Endodermal cell (in vitro differentiated cells): Measurements from ENCODE around the gene CTIF. TPM values are rescaled to one million over a fixed set of nuclear protein-coding genes. Genes with fewer than 3 reads are reported as not detected.

Experiments
- DNase-seq: peaks from one replicate; pipeline ENCODE4 v3.0.0-alpha.2; 2017
- H3K27ac ChIP-seq: 2 replicates; pipeline ENCODE4 v1.5.1; 2013; ENCODE audit warnings: mild to moderate bottlenecking, low read depth, low read length, moderate library complexity
- H3K27me3 ChIP-seq: 2 replicates; pipeline ENCODE4 v1.6.1; 2013; ENCODE audit warnings: mild to moderate bottlenecking, low read length, moderate library complexity; ENCODE audit not compliant: insufficient read depth, control insufficient read depth, poor library complexity, severe bottlenecking
- H3K36me3 ChIP-seq: 2 replicates; pipeline ENCODE4 v1.7.0; 2013; ENCODE audit warnings: mild to moderate bottlenecking, low read length, moderate library complexity; ENCODE audit not compliant: control insufficient read depth, insufficient read depth
- H3K4me1 ChIP-seq: one replicate; pipeline ENCODE4 v1.7.0; 2013; ENCODE audit warnings: low read length; ENCODE audit not compliant: control insufficient read depth, insufficient read depth
- H3K4me3 ChIP-seq: 2 replicates; pipeline ENCODE4 v1.5.1; 2013; ENCODE audit warnings: mild to moderate bottlenecking, low read length, moderate library complexity
- H3K9ac ChIP-seq: 2 replicates; pipeline ENCODE4 v1.6.1; 2013; ENCODE audit warnings: mild to moderate bottlenecking, low read length, moderate library complexity; ENCODE audit not compliant: poor library complexity, severe bottlenecking; ENCODE audit errors: extremely low read depth
- H3K9me3 ChIP-seq: 2 replicates; pipeline ENCODE4 v1.6.1; 2013; ENCODE audit warnings: mild to moderate bottlenecking, low read length, moderate library complexity; ENCODE audit not compliant: control insufficient read depth
- H3K27ac Mint-ChIP-seq: 2 replicates; pipeline ENCODE4 v1.8.0; 2020; ENCODE audit warnings: mixed read lengths
- H3K27me3 Mint-ChIP-seq: 2 replicates; pipeline ENCODE4 v1.8.0; 2021; ENCODE audit warnings: mild to moderate bottlenecking, mixed read lengths; ENCODE audit not compliant: insufficient read depth
- H3K36me3 Mint-ChIP-seq: 2 replicates; pipeline ENCODE4 v1.8.0; 2020; ENCODE audit warnings: low read depth, mixed read lengths
- H3K4me1 Mint-ChIP-seq: 2 replicates; pipeline ENCODE4 v1.8.0; 2020; ENCODE audit warnings: mixed read lengths
- H3K4me3 Mint-ChIP-seq: 2 replicates; pipeline ENCODE4 v1.8.0; 2020; ENCODE audit warnings: mild to moderate bottlenecking, moderate library complexity, mixed read lengths
- H3K9me3 Mint-ChIP-seq: 2 replicates; pipeline ENCODE4 v1.8.0; 2020; ENCODE audit warnings: mild to moderate bottlenecking, mixed read lengths
- WGBS, 2 experiments: methylation state at CpG; one replicate each; pipeline versions ENCODE4 v1.1.5 to v1.1.7; 2013; ENCODE audit warnings: missing lambda C conversion rate in 2 of 2, mixed read lengths in 1 of 2; ENCODE audit not compliant: insufficient coverage in 1 of 2, insufficient read length in 1 of 2; 5-methylcytosine and 5-hydroxymethylcytosine counted together
- total RNA-seq, 2 donors: library from RNA; stranded (reverse); fragmentation: NEBNext Ultra II Directional in 1 of 2; extraction: Animal tissue kit (Norgen Biotek cat#: 25700) in 1 of 2; gene quantifications; 2 replicates in 1 of 2; 3 replicates in 1 of 2; pipeline ENCODE4 v1.2.1, GENCODE V29; 2021
- TF ChIP-seq, protein P1 (sequence below): fragments of 200-600 bp; sonication (generic); conservative IDR thresholded peaks from 2 replicates; pipeline ENCODE4 v1.5.0; 2021; ENCODE audit warnings: antibody characterized with exemption, mild to moderate bottlenecking

The CTIF gene
- total RNA-seq, 2 donors from 2014 or later: 33.8 to 41.6 TPM

DNA sequence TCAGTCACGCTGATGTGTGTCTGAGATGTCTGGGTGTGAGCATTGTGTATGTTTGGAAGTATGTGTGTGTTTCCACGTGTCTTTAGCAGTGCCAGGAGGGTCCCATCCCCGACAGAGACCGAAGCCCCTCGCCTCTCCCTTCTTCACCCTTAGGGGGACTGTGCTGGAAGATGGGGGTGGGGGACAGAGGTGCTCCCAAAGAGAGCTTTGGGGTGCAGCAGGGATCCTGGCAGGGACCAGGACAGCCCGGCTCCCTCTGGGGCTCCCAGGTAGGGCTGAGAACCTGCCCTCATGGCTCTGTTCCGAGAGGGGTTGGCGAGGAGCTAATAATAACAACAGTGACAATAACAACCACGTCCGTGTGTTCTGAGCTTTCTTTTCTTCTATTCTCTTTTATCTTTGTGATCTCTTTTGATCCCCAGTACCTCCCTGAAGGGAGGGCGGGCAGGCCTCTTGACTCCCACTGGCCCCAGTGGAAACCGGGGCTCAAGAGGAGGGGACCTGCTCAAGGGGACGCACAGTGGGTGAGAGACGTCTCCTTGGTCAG lies 354.3 kb downstream of the CTIF start:
- Histone ChIP-seq H3K27ac (peak overlapping the region; percentile 21), H3K4me3 (no peak overlapping the region), H3K9me3 (no peaks in the 10 kb centered on the region), H3K36me3 (no peaks in the 10 kb centered on the region), H3K4me1 (peaks cover 5% of the 10 kb centered on the region), H3K9ac (no peak overlapping the region), H3K27me3 (no peaks in the 10 kb centered on the region)
- H3K27me3 Mint-ChIP-seq: no peaks in the 10 kb centered on the region
- 71 to 85% methylated on average over 5 to 13 of the region's 14 CpGs for WGBS, 2 experiments
- no peaks in the 10 kb centered on the region for H3K36me3 Mint-ChIP-seq
- H3K4me1 Mint-ChIP-seq: peaks cover 8% of the 10 kb centered on the region
- TF ChIP-seq, protein P1, sequence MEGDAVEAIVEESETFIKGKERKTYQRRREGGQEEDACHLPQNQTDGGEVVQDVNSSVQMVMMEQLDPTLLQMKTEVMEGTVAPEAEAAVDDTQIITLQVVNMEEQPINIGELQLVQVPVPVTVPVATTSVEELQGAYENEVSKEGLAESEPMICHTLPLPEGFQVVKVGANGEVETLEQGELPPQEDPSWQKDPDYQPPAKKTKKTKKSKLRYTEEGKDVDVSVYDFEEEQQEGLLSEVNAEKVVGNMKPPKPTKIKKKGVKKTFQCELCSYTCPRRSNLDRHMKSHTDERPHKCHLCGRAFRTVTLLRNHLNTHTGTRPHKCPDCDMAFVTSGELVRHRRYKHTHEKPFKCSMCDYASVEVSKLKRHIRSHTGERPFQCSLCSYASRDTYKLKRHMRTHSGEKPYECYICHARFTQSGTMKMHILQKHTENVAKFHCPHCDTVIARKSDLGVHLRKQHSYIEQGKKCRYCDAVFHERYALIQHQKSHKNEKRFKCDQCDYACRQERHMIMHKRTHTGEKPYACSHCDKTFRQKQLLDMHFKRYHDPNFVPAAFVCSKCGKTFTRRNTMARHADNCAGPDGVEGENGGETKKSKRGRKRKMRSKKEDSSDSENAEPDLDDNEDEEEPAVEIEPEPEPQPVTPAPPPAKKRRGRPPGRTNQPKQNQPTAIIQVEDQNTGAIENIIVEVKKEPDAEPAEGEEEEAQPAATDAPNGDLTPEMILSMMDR: no peak
- no peak overlapping the region for H3K4me3 Mint-ChIP-seq
- H3K9me3 Mint-ChIP-seq: no peaks in the 10 kb centered on the region
- no peak overlapping the region for H3K27ac Mint-ChIP-seq
- peak; percentile 48 for DNase-seq

DNA sequence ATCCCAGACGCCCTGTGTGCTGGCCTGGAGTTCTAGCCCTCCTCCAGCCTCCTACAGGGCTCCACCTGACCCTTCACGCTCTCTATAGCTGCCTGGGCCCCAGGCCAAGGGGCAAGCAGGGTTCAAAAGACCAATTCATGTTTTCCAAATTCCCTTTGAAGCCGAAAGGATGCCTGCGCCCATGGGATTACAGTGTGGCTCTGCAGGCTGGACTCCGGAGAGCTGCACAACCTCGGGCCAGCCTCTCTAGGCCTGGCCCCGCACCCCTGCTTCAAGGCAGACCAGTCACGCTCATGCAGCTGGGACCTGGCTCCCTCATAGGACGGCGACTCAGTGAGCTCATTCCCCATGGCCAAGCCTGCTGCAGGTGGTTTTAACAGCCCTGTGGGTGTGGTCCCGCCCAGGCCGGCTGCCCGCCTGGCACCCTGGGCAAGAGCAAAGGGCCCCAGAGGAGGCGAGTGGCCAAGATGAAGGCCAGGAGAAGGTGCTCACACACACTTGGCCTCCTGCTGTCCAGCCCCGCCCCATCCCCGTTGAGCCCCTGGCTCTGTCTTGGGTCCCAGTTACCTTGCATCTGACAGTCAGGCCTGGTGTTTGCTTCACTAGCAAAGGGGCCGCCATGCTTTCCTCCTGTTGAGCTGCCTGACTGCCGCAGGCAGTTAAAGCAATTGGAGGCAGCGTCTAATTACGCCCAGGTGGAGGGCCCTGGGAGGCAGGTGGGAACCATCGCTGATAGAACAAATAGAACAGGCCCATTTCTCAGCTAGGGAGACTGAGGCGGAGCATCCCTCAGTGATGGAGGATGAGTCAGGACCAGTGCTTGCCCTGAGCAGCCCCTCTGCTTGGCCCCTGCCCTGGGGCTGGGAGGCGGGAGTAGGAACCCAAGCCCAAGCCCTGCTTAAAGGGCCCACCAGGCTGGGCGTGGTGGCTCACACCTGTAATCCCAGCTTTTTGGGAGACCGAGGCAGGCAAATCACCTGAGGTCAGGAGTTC lies 355.1 kb downstream of the CTIF start:
- Histone ChIP-seq H3K4me1 (peaks cover 5% of the 10 kb centered on the region), H3K27me3 (no peaks in the 10 kb centered on the region), H3K27ac (peak overlapping the region; percentile 21), H3K4me3 (no peak overlapping the region), H3K9ac (no peak overlapping the region), H3K36me3 (no peaks in the 10 kb centered on the region), H3K9me3 (no peaks in the 10 kb centered on the region)
- 92% methylated on average over 8 to 25 of the region's 25 CpGs for WGBS, 2 experiments
- H3K36me3 Mint-ChIP-seq: no peaks in the 10 kb centered on the region
- TF ChIP-seq, protein P1: no peak
- peaks cover 1% of the 10 kb centered on the region for H3K27me3 Mint-ChIP-seq
- H3K4me3 Mint-ChIP-seq: no peak overlapping the region
- peaks cover 8% of the 10 kb centered on the region for H3K4me1 Mint-ChIP-seq
- no peaks in the 10 kb centered on the region for H3K9me3 Mint-ChIP-seq
- peak; percentile 54 for DNase-seq
- no peak overlapping the region for H3K27ac Mint-ChIP-seq

DNA sequence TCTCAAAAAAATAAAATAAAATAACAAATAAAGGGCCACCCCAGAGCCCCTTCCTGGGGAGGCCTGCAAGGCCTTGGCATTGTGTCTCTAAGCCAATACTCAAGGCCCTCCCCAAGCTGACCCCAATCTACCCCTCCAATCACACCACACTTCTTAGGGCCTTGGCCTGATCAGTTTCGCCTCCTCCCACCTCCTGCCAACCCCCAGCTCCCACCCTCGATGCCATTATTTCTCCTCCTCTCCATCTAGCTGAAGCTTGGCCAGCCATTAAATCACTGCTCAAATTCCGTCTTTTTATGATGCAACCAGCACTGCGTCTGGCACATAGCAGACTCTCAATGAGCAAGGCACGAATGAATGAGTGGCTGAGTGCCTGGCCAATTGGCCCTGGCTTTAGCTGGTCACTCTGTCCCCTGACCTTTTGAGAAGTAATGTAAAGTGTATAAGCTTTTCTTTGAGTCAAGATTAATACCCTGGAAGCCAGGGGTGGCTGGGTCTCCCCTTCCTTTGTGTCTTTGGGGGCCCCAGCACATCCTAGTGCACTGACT lies 356.0 kb downstream of the CTIF start:
- DNase-seq: peak; percentile 43
- H3K27ac ChIP-seq: no peak overlapping the region
- no peak overlapping the region for H3K4me3 Mint-ChIP-seq
- peaks cover 6% of the 10 kb centered on the region for H3K9me3 ChIP-seq
- H3K27ac Mint-ChIP-seq: no peak overlapping the region
- H3K4me3 ChIP-seq: no peak overlapping the region
- H3K9me3 Mint-ChIP-seq: peaks cover 7% of the 10 kb centered on the region
- H3K4me1 Mint-ChIP-seq: peaks cover 5% of the 10 kb centered on the region
- H3K4me1 ChIP-seq: no peaks in the 10 kb centered on the region
- H3K9ac ChIP-seq: no peak overlapping the region
- no peaks in the 10 kb centered on the region for H3K36me3 ChIP-seq
- H3K36me3 Mint-ChIP-seq: peaks cover 3% of the 10 kb centered on the region
- TF ChIP-seq, protein P1: no peak
- no peaks in the 10 kb centered on the region for H3K27me3 ChIP-seq
- 94 to 96% methylated on average over 4 to 5 of the region's 5 CpGs for WGBS, 2 experiments
- H3K27me3 Mint-ChIP-seq: peaks cover 1% of the 10 kb centered on the region
